ENCODE results near the gene VWA2. TPM values are rescaled to one million over a fixed set of nuclear protein-coding genes. Genes with fewer than 3 reads are reported as not detected.
A peak's percentile ranks its signal among the peaks of the same experiment; 100 is the strongest.

Gene VWA2
- total RNA-seq, 6 experiments from 2014 or later: 0.06 to 0.14 (median 0.09) TPM; not detected in 2

DNA sequence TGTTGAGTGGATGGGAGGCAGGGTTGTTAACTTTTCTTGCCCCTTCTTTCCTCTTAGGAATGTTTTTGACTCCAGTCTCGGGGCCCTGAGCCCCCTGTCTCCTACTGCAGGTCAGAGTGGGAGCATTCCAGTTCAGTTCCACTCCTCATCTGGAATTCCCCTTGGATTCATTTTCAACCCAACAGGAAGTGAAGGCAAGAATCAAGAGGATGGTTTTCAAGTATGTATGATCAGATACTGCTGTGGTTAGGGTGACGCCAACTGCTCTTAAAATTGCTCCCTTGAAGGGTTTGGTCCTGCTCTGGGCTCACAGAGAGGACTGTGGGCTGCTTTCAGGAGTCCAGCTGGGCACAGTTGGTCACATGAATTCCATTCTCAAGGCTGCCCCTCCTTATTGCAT is 22.0 kb downstream of the VWA2 start:
- Histone ChIP-seq H3K27ac (no peak overlapping the region), H3K36me3 (no peaks in the 10 kb centered on the region), H3K27me3 (no peaks in the 10 kb centered on the region), H3K9me3 (no peaks in the 10 kb centered on the region), H3K4me1 (no peaks in the 10 kb centered on the region), H3K4me3 (no peak overlapping the region)
- ATAC-seq (no peak), DNase-seq (no peak)
- intact Hi-C loops (cut with DNase I): no loop called here
- 38% methylated on average over 1 of the region's 2 CpGs for whole genome bisulfite sequencing (ENCODE audit: insufficient coverage, low coverage, low lambda C conversion rate, missing lambda C conversion rate)
- TF ChIP-seq, protein P1, sequence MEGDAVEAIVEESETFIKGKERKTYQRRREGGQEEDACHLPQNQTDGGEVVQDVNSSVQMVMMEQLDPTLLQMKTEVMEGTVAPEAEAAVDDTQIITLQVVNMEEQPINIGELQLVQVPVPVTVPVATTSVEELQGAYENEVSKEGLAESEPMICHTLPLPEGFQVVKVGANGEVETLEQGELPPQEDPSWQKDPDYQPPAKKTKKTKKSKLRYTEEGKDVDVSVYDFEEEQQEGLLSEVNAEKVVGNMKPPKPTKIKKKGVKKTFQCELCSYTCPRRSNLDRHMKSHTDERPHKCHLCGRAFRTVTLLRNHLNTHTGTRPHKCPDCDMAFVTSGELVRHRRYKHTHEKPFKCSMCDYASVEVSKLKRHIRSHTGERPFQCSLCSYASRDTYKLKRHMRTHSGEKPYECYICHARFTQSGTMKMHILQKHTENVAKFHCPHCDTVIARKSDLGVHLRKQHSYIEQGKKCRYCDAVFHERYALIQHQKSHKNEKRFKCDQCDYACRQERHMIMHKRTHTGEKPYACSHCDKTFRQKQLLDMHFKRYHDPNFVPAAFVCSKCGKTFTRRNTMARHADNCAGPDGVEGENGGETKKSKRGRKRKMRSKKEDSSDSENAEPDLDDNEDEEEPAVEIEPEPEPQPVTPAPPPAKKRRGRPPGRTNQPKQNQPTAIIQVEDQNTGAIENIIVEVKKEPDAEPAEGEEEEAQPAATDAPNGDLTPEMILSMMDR (IDR thresholded peaks at IDR 0.05): no peak
- no peak for TF ChIP-seq POLR2A (IDR thresholded peaks at IDR 0.05)

DNA sequence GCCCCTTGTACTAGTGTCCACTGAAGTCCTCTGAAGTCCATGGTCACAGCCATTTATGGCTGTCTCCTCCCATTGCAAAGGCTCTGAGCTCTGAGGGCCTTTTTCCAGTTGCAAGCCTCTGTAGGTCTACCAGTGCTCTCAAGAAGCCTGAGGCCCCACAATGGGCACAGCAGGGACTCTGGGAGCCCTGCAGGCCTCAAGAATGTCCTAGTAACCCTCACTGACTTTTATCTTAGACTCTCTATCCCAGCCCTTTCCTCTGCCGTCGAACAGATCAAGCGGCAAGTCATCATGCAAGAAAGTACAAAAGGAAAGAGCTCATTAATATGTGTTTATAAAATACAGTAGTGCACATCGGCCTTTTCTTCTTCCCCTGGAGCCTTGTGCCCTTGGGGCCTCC is 23.4 kb downstream of the VWA2 start:
- WGBS (ENCODE audit: insufficient coverage, low coverage, low lambda C conversion rate, missing lambda C conversion rate): 79% methylated on average over 4 of the region's 4 CpGs
- ATAC-seq: no peak
- Histone ChIP-seq H3K9me3 (no peaks in the 10 kb centered on the region), H3K27ac (no peak overlapping the region), H3K4me3 (no peak overlapping the region), H3K36me3 (no peaks in the 10 kb centered on the region), H3K27me3 (no peaks in the 10 kb centered on the region), H3K4me1 (no peaks in the 10 kb centered on the region)
- intact Hi-C loops (cut with DNase I): no loop called here
- no peak for TF ChIP-seq POLR2A (IDR thresholded peaks at IDR 0.05)
- TF ChIP-seq, protein P1 (IDR thresholded peaks at IDR 0.05): no peak
- DNase-seq: no peak

DNA sequence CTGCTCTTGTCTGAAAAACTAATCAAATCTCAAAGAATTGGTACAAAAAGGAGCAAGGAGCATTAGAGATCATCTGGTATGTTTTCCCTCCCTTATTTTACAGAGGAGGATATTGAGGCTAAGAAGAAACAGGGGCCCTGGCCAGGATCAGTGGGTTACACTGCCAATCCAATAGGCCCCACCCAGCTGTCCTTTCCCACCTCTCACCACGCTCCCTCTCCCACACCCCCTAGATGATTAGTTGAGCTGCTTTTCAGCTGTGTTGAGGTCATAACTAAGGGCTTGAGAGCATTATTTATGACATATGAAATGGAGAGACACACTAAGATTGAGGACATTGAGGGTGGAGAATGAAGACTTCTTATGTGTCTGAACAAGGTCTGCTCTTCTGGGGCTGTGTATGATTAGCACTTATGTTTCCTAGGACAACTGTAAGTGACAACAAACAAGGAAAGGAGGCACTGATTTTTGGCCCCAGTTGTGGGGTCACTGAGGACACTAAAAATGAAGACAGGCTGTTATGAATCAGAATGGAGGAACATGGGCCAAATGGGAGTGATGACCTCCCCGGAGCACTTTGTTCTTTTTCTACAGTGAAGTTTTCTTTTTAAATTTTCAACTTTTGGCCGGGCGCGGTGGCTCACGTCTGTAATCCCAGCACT is 26.5 kb downstream of the VWA2 start:
- no peaks in the 10 kb centered on the region for H3K36me3 ChIP-seq
- no peaks in the 10 kb centered on the region for H3K27me3 ChIP-seq
- H3K9me3 ChIP-seq: no peaks in the 10 kb centered on the region
- H3K4me1 ChIP-seq: no peaks in the 10 kb centered on the region
- ATAC-seq (no peak), DNase-seq (no peak)
- intact Hi-C loops (cut with DNase I): no loop called here
- no peak overlapping the region for H3K4me3 ChIP-seq
- TF ChIP-seq POLR2A (IDR thresholded peaks at IDR 0.05): no peak
- TF ChIP-seq, protein P1 (IDR thresholded peaks at IDR 0.05): no peak
- WGBS (ENCODE audit: insufficient coverage, low coverage, low lambda C conversion rate, missing lambda C conversion rate): 73% methylated on average over 6 of the region's 6 CpGs
- H3K27ac ChIP-seq: no peak overlapping the region

DNA sequence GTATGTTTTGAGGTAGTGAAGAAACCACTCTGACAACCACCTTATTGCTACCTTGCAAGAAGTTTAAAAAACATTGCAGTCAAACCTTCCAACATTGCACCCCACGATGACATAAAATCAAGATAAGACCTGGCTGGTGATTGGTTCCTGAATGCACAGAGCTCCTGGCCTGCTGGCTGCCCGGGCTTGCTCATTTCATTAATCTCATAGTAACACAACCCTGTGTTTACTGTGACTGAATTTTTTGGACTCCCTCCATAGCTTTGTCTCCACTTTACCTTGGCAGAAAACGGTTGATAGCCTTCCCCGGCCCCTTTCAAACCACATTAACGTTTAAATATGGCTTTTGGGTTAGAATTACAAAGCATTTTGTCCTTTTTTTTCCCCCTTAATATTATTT is 27.5 kb downstream of the VWA2 start:
- Histone ChIP-seq H3K36me3 (no peaks in the 10 kb centered on the region), H3K4me1 (no peaks in the 10 kb centered on the region), H3K9me3 (no peaks in the 10 kb centered on the region), H3K27me3 (no peaks in the 10 kb centered on the region), H3K4me3 (no peak overlapping the region), H3K27ac (no peak overlapping the region)
- DNase-seq (peak in 1 of 3 donors; percentile 37), ATAC-seq (peak; percentile 66 to 95 (median 82))
- TF ChIP-seq, protein P1 (IDR thresholded peaks at IDR 0.05): no peak
- TF ChIP-seq POLR2A (IDR thresholded peaks at IDR 0.05): no peak
- WGBS (ENCODE audit: insufficient coverage, low coverage, low lambda C conversion rate, missing lambda C conversion rate): 23% methylated on average over 5 of the region's 5 CpGs
- intact Hi-C loops (cut with DNase I): no loop called here
